ENCODE measurements around the gene MCC. TPM values are rescaled to one million over a fixed set of nuclear protein-coding genes. Genes with fewer than 3 reads are reported as not detected.

MCC gene
- total RNA-seq, 1 experiment from 2014 or later: 0.41 TPM

DNA sequence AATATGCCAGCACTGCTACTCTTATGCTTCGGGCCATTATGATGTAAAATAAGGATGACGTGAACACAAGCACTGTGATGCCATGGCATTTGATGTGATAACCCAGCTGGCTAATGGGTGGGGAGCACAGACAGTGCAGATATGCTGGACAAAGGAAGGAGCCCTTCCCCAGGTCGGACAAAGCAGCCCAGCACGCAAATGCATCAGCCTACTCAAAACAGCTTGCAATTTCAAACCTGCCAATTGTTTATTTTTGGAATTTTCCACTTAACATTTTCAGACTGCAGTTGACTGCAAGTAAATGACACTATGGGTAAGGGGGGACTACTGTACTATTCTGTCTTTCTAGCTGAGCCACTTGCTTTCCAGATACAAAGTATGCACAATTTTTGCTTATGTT is 330.4 kb downstream of the MCC start:
- Histone ChIP-seq H3K36me3 (ENCODE audit: control insufficient read depth, insufficient read depth, low read length) (no peaks in the 10 kb centered on the region), H3K9me3 (ENCODE audit: control insufficient read depth, insufficient read depth, low read depth, low read length) (no peaks in the 10 kb centered on the region), H3K27me3 (ENCODE audit: control insufficient read depth, insufficient read depth, low read length) (no peaks in the 10 kb centered on the region), H3K27ac (ENCODE audit: low read length) (no peak overlapping the region), H3K4me1 (ENCODE audit: control insufficient read depth, insufficient read depth, low read length) (no peaks in the 10 kb centered on the region), H3K4me3 (ENCODE audit: low read depth in 2 of 2, low read length in 2 of 2) (no peak overlapping the region)
- ChIA-PET POLR2A (no interaction called here), CTCF (no interaction called here)
- intact Hi-C loops (cut with micrococcal nuclease; ENCODE audit: unreplicated experiment) (no loop called here), in situ Hi-C loops (cut with HindIII; ENCODE audit: low pct_unique_long_range_greater_than_20kb, low sequenced_read_pairs) (no loop called here)
- no TSS peak for BruUV-seq (replicated peaks)
- ATAC-seq: no peak
- no peak for DNase-seq (ENCODE audit: low read depth, low spot score)
- no peak for TF ChIP-seq POLR2AphosphoS5 (IDR thresholded peaks at IDR 0.05; ENCODE audit: low read depth, low read length)
- TF ChIP-seq, protein P1, sequence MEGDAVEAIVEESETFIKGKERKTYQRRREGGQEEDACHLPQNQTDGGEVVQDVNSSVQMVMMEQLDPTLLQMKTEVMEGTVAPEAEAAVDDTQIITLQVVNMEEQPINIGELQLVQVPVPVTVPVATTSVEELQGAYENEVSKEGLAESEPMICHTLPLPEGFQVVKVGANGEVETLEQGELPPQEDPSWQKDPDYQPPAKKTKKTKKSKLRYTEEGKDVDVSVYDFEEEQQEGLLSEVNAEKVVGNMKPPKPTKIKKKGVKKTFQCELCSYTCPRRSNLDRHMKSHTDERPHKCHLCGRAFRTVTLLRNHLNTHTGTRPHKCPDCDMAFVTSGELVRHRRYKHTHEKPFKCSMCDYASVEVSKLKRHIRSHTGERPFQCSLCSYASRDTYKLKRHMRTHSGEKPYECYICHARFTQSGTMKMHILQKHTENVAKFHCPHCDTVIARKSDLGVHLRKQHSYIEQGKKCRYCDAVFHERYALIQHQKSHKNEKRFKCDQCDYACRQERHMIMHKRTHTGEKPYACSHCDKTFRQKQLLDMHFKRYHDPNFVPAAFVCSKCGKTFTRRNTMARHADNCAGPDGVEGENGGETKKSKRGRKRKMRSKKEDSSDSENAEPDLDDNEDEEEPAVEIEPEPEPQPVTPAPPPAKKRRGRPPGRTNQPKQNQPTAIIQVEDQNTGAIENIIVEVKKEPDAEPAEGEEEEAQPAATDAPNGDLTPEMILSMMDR (IDR thresholded peaks at IDR 0.05): no peak
- TF ChIP-seq TCF7L2 (IDR thresholded peaks at IDR 0.05; ENCODE audit: low read depth, low read length): no peak
- no peak for TF ChIP-seq SIN3A (IDR thresholded peaks at IDR 0.05; ENCODE audit: borderline replicate concordance, insufficient read depth, low read depth, low read length)
- TF ChIP-seq, protein P2, sequence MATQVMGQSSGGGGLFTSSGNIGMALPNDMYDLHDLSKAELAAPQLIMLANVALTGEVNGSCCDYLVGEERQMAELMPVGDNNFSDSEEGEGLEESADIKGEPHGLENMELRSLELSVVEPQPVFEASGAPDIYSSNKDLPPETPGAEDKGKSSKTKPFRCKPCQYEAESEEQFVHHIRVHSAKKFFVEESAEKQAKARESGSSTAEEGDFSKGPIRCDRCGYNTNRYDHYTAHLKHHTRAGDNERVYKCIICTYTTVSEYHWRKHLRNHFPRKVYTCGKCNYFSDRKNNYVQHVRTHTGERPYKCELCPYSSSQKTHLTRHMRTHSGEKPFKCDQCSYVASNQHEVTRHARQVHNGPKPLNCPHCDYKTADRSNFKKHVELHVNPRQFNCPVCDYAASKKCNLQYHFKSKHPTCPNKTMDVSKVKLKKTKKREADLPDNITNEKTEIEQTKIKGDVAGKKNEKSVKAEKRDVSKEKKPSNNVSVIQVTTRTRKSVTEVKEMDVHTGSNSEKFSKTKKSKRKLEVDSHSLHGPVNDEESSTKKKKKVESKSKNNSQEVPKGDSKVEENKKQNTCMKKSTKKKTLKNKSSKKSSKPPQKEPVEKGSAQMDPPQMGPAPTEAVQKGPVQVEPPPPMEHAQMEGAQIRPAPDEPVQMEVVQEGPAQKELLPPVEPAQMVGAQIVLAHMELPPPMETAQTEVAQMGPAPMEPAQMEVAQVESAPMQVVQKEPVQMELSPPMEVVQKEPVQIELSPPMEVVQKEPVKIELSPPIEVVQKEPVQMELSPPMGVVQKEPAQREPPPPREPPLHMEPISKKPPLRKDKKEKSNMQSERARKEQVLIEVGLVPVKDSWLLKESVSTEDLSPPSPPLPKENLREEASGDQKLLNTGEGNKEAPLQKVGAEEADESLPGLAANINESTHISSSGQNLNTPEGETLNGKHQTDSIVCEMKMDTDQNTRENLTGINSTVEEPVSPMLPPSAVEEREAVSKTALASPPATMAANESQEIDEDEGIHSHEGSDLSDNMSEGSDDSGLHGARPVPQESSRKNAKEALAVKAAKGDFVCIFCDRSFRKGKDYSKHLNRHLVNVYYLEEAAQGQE (IDR thresholded peaks at IDR 0.05; ENCODE audit: insufficient read depth in 1 of 2, low read depth in 2 of 2, low read length in 1 of 2): no peak

DNA sequence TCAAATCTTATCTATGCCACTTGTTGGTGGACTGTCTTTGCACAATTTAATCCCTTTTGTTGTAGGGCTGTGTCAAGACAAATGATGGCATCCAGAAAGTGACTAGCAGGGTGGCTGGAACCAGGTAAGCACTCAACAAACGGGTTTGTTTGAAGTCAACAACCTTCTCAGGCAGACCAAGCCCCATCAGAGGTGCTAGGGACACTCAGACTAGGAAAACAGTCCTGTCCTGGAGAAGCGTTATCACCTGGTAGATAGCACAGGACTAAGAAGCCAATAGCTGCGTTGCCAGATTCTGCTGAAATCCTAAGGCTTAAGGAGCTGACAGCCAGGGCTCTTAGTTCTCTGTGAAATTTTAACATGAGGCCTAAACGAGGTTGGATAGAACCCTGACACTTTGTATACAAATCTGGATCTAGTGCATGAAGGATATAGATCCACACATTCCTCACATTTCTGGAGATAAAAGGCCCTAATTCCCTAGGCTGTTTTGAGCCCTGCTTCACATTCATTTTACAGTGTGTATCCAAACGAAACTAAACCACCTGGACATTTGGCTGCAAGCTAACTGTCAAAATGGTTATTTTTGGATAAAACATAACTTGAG is 331.9 kb downstream of the MCC start:
- ATAC-seq (no peak), DNase-seq (ENCODE audit: low read depth, low spot score) (no peak)
- Histone ChIP-seq H3K27me3 (ENCODE audit: control insufficient read depth, insufficient read depth, low read length) (no peaks in the 10 kb centered on the region), H3K4me1 (ENCODE audit: control insufficient read depth, insufficient read depth, low read length) (no peaks in the 10 kb centered on the region), H3K27ac (ENCODE audit: low read length) (no peak overlapping the region), H3K4me3 (ENCODE audit: low read depth in 2 of 2, low read length in 2 of 2) (no peak overlapping the region), H3K9me3 (ENCODE audit: control insufficient read depth, insufficient read depth, low read depth, low read length) (no peaks in the 10 kb centered on the region), H3K36me3 (ENCODE audit: control insufficient read depth, insufficient read depth, low read length) (no peaks in the 10 kb centered on the region)
- ChIA-PET CTCF (no interaction called here), POLR2A (no interaction called here)
- no TSS peak for BruUV-seq (replicated peaks)
- TF ChIP-seq SIN3A (IDR thresholded peaks at IDR 0.05; ENCODE audit: borderline replicate concordance, insufficient read depth, low read depth, low read length): no peak
- TF ChIP-seq, protein P1 (IDR thresholded peaks at IDR 0.05): no peak
- no peak for TF ChIP-seq POLR2AphosphoS5 (IDR thresholded peaks at IDR 0.05; ENCODE audit: low read depth, low read length)
- TF ChIP-seq, protein P2 (IDR thresholded peaks at IDR 0.05; ENCODE audit: insufficient read depth in 1 of 2, low read depth in 2 of 2, low read length in 1 of 2): no peak
- no peak for TF ChIP-seq TCF7L2 (IDR thresholded peaks at IDR 0.05; ENCODE audit: low read depth, low read length)
- in situ Hi-C loops (cut with HindIII; ENCODE audit: low pct_unique_long_range_greater_than_20kb, low sequenced_read_pairs) (no loop called here), intact Hi-C loops (cut with micrococcal nuclease; ENCODE audit: unreplicated experiment) (no loop called here)

Measured in Panc1 (cell line).